Common myeloid progenitor, CD34-positive (primary cell): ENCODE data around the gene WDR88.

Experiments
- CTCF ChIA-PET: fragments of 350-600 bp; sonication (Branson Sonifier 250); formaldehyde crosslinking; loops from one replicate; lab custom pipeline; 2021; ENCODE audit warnings: antibody characterized with exemption; lab: Charles Lee
- POLR2A ChIA-PET: fragments of 350-600 bp; sonication (Branson Sonifier 250); formaldehyde crosslinking; loops from one replicate; lab custom pipeline; 2021; ENCODE audit warnings: antibody characterized with exemption; lab: Charles Lee
- DNase-seq, 3 donors: peaks; one replicate each; pipeline versions ENCODE4 v3.0.0 to v3.0.0-alpha.2; 2013
- H3K27ac ChIP-seq, 2 experiments: 1 replicate in 1 of 2; 2 replicates in 1 of 2; pipeline ENCODE4 v1.7.0; 2013; ENCODE audit warnings: inconsistent platforms in 2 of 2, low read length in 2 of 2, mild to moderate bottlenecking in 2 of 2, low read depth in 1 of 2, moderate library complexity in 1 of 2; ENCODE audit not compliant: severe bottlenecking in 2 of 2, insufficient read depth in 1 of 2, poor library complexity in 1 of 2
- H3K27me3 ChIP-seq, 5 experiments: replicated peaks in 2 of 5; 1 replicate in 3 of 5; 2 replicates in 2 of 5; pipeline versions ENCODE4 v1.6.1 to v1.7.0; 2013; ENCODE audit warnings: low read length in 4 of 5, mild to moderate bottlenecking in 2 of 5, moderate library complexity in 2 of 5, inconsistent platforms in 1 of 5; ENCODE audit not compliant: insufficient read depth in 5 of 5, control insufficient read depth in 4 of 5
- H3K36me3 ChIP-seq, 4 experiments: 1 replicate in 2 of 4; 2 replicates in 2 of 4; pipeline versions ENCODE4 v1.6.1 to v1.7.0; 2013; ENCODE audit warnings: low read length in 3 of 4, control low read depth in 1 of 4, mild to moderate bottlenecking in 1 of 4; ENCODE audit not compliant: control insufficient read depth in 4 of 4, insufficient read depth in 4 of 4
- H3K4me1 ChIP-seq, 4 experiments: 1 replicate in 3 of 4; 2 replicates in 1 of 4; pipeline versions ENCODE4 v1.6.1 to v1.7.1; 2013; ENCODE audit warnings: low read length in 3 of 4, mild to moderate bottlenecking in 3 of 4, control low read depth in 1 of 4, inconsistent platforms in 1 of 4, moderate library complexity in 1 of 4; ENCODE audit not compliant: control insufficient read depth in 4 of 4, insufficient read depth in 4 of 4; ENCODE audit errors: control extremely low read depth in 1 of 4
- H3K4me3 ChIP-seq, 7 experiments: 1 replicate in 4 of 7; 2 replicates in 3 of 7; pipeline versions ENCODE4 v1.5.1 to v1.7.0; 2013; ENCODE audit warnings: mild to moderate bottlenecking in 7 of 7, low read length in 6 of 7, moderate library complexity in 6 of 7, inconsistent platforms in 2 of 7, low read depth in 2 of 7, control low read depth in 1 of 7; ENCODE audit not compliant: insufficient read depth in 4 of 7, control insufficient read depth in 1 of 7; ENCODE audit errors: extremely low read depth in 1 of 7
- H3K9me3 ChIP-seq, 5 experiments: 1 replicate in 4 of 5; 2 replicates in 1 of 5; pipeline versions ENCODE4 v1.6.1 to v1.7.1; 2013; ENCODE audit warnings: low read length in 4 of 5, mild to moderate bottlenecking in 2 of 5, inconsistent platforms in 1 of 5, low read depth in 1 of 5, moderate library complexity in 1 of 5; ENCODE audit not compliant: control insufficient read depth in 4 of 5, insufficient read depth in 2 of 5; ENCODE audit errors: control extremely low read depth in 1 of 5
- WGBS: methylation state at CpG from one replicate; pipeline ENCODE4 v1.1.5; 2013; ENCODE audit not compliant: insufficient coverage; 5-methylcytosine and 5-hydroxymethylcytosine counted together

The WDR88 gene

DNA sequence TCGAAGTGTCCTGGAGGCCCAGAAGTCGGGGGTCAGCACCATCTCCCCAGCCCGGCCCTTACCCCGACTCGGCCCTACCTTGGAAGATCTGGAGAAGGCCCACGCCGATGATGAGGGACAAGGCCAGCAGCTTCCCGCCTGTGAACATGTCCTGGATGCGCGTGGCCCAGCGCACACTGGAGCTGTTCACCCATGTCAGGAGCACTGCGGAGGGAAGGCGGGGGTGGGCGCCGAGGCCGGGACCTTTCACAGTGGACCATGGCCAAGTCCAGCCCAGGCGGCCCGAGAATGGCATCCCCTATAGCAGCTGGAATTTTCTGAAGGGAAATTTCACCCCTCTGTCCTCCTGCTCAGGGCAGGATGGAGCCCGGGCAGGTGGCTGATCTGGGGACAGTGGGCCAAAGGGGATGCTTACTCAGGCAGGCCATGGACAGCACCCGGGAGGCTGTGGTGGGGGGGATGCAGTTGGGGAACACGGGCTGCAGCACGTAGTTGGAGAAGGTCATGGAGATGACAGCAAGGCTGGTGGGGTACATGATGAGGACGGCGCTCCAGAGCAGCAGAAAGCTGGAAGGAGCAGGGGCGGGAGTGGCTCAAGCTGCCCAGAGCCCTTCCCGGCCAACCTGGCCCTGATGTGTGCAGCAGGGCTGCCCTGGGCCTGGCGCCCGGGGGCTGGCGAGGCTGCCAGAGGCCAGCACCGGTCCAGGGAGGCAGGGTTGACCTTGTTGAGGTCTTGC lies 80.7 kb downstream of the WDR88 start:
- H3K27ac ChIP-seq: no peak overlapping the region
- no peaks in the 10 kb centered on the region for H3K27me3 ChIP-seq
- DNase-seq: no peak
- H3K36me3 ChIP-seq: no peaks in the 10 kb centered on the region
- POLR2A ChIA-PET: no interaction called here
- H3K4me1 ChIP-seq: peaks cover 0 to 17% (median 11%) of the 10 kb centered on the region in 4 experiments
- 98% methylated on average over 30 of the region's 30 CpGs for WGBS
- CTCF ChIA-PET: no interaction called here
- no peak overlapping the region for H3K4me3 ChIP-seq
- H3K9me3 ChIP-seq: no peaks in the 10 kb centered on the region

DNA sequence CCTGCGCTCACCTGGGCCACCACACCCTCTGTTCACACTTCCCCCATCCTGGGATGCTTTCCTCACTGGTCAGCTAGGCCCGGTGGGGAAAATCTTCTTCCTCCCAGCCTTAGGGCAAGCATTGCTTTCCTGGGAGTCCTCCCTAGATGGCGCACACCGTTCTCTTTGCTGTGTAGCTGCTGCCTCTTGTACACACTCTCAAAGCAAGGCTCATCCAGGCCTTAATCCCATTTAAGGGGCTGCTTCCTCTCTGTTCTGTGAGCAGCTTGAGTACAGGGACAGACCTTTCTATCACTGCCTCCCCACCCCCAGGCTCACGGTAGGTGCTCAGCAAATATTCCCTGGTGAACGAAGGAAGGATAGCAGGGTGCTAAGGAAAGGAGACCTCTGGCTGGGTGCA lies 82.7 kb downstream of the WDR88 start:
- no peak for DNase-seq
- Histone ChIP-seq H3K27me3 (no peaks in the 10 kb centered on the region), H3K4me3 (no peak overlapping the region), H3K36me3 (no peaks in the 10 kb centered on the region), H3K9me3 (no peaks in the 10 kb centered on the region), H3K27ac (no peak overlapping the region), H3K4me1 (no peaks in the 10 kb centered on the region)
- POLR2A ChIA-PET: no interaction called here
- WGBS: 79% methylated on average over 6 of the region's 6 CpGs
- CTCF ChIA-PET: interaction anchor here (0.7 kb wide), 1 partner anchor 30 kb away, joined by 3 read pairs; no protein-coding TSS in a partner anchor

DNA sequence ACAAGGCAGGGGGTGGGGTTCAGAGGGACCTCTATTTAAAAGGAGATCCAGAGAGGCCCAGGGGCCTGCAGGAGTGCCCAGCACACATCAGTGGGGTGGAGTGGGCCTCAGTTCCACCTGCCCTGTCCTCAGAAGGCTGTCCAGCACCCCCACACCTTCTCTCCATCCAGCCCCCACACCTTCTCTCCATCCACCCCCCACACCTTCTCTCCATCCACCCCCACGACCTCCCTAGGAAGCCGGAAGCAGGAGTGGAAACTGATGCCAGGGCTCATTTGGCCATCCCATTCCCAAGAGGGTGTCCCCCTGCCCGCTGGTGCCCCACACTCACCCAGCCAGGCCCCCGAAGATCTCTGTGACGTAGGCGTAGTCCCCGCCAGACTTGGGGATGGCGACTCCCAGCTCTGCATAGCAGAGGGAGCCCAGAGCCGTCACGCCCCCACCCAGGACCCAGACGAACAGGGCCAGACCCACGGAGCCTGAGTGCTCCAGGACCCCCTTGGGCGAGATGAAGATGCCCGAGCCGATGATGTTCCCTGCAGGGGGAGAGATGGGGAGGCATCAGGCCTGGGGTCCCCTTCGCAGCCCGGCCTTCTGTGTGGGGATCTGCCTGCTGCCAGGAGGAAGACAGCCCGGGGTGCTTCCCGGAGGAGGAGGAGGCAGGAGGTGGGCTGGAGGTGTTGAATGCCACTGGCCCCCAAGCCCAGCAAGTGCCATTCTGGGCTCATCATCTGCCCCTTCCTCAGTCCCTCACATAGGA lies 83.7 kb downstream of the WDR88 start:
- no peaks in the 10 kb centered on the region for H3K4me1 ChIP-seq
- no peak for DNase-seq
- ChIA-PET CTCF (no interaction called here), POLR2A (no interaction called here)
- no peak overlapping the region for H3K4me3 ChIP-seq
- WGBS: 96% methylated on average over 16 of the region's 19 CpGs
- no peaks in the 10 kb centered on the region for H3K36me3 ChIP-seq
- H3K27me3 ChIP-seq: no peaks in the 10 kb centered on the region
- H3K27ac ChIP-seq: no peak overlapping the region
- no peaks in the 10 kb centered on the region for H3K9me3 ChIP-seq

DNA sequence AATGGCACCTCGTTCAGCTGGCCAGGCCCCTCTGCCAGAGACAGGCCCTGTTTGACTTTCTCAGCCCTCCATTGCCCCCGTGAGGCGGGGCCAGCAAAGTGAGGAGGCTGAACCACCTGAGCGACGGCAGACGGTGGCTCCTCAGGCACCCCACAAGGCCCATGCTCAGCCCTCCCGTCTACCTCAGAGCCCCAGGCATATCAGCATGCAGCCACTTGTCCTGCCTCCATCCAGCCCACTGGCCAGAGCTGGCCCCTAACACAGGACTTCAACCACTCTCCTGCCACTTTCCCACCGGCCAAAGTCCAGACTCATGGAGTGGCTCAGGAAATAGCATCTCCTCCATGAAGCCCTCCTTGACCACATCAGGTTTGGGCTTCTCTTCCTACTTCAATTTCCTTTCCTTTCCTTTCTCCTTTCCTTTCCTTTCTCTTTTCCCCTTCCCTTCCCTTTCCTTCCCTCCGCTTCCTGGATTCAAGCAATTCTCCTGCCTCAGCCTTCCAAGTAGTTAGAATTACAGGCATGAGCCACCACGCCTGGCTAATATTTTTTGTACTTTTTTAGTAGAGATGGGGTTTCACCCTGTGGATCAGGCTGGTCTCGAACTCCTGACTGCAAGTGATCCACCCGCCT lies 84.4 kb downstream of the WDR88 start:
- CTCF ChIA-PET: interaction anchor here (0.6 kb wide), 1 partner anchor 198 kb away, joined by 4 read pairs; no protein-coding TSS in a partner anchor
- no peaks in the 10 kb centered on the region for H3K36me3 ChIP-seq
- H3K27ac ChIP-seq: no peak overlapping the region
- H3K9me3 ChIP-seq: no peaks in the 10 kb centered on the region
- no peaks in the 10 kb centered on the region for H3K4me1 ChIP-seq
- H3K27me3 ChIP-seq: no peaks in the 10 kb centered on the region
- whole genome bisulfite sequencing: 84% methylated on average over 7 of the region's 12 CpGs
- POLR2A ChIA-PET: no interaction called here
- no peak for DNase-seq
- no peak overlapping the region for H3K4me3 ChIP-seq

DNA sequence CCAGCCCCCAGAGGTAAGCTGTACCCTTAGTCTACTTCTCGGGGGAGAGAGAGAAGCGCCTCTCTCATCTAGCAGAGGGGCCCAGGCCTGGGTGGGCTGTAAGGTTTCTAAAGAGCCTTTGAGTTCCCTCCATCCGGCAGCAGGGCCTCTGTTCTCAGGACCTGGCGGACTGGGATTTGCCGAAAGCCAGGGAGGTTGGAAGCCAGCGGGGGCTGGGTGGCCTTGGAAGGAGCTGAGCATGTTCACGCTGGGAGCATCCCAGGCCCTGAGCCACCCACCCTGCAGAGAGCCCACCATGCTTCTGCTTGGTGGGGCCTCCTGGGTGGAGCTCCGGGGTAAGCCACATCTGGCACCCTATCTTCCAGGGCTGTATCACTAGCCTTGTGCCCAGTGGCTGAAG lies 86.0 kb downstream of the WDR88 start:
- Histone ChIP-seq H3K36me3 (no peaks in the 10 kb centered on the region), H3K27me3 (peaks cover 0 to 2% (median 0%) of the 10 kb centered on the region in 5 experiments), H3K4me1 (no peaks in the 10 kb centered on the region), H3K27ac (no peak overlapping the region), H3K9me3 (no peaks in the 10 kb centered on the region), H3K4me3 (no peak overlapping the region)
- POLR2A ChIA-PET: no interaction called here
- DNase-seq: no peak
- CTCF ChIA-PET: interaction anchor here (0.6 kb wide), 1 partner anchor 87 kb away, joined by 3 read pairs; no protein-coding TSS in a partner anchor
- 96% methylated on average over 8 of the region's 8 CpGs for WGBS

DNA sequence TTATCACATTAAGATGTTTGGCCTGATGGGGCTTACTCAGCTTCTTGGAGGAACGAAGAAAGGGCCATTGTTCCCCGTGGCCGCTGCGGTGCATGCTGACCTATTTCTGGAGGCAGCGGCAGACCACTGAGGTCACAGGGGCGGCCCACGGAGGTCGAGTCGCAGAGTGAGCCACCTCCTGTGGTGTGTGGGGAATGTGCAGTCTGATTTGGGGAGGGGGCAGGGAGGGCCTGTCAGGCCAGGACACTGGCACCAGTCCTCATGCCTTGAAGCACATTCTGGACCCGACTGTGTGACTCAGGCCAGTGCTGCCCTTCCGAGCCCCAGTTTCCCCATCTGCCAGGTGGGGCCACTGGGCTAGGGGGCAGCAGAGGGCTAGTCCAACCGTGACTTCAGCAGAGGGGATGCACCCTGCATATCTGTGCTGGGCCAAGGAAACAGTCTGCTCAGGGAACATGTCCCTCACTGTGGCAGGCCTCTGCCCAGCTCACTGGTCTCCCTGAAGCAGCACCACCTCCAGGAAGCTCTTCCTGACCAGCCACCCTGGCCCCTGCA lies 87.4 kb downstream of the WDR88 start:
- ChIA-PET POLR2A (no interaction called here), CTCF (interaction anchor here (0.9 to 1.0 kb wide), 2 partner anchors 10 to 23 kb away, joined by 3 read pairs; no protein-coding TSS in a partner anchor)
- Histone ChIP-seq H3K4me1 (no peaks in the 10 kb centered on the region), H3K36me3 (no peaks in the 10 kb centered on the region), H3K27ac (no peak overlapping the region), H3K4me3 (no peak overlapping the region), H3K9me3 (no peaks in the 10 kb centered on the region), H3K27me3 (peaks cover 0 to 11% (median 8%) of the 10 kb centered on the region in 5 experiments)
- 89% methylated on average over 12 of the region's 12 CpGs for WGBS
- no peak for DNase-seq
